H9 (cell line): ENCODE data around the gene ZNF281. TPM values are rescaled to one million over a fixed set of nuclear protein-coding genes. Genes with fewer than 3 reads are reported as not detected.

ENCODE experiments used
- DNase-seq: peaks from one replicate; pipeline ENCODE4 v3.0.0-alpha.2; 2017
- H2AFZ ChIP-seq: one replicate; pipeline ENCODE4 v1.6.1; 2013; ENCODE audit warnings: mild to moderate bottlenecking, low read length, control low read depth, moderate library complexity
- H2AK5ac ChIP-seq: 2 replicates; pipeline ENCODE4 v1.6.1; 2013; ENCODE audit warnings: low read length, control low read depth, mixed read lengths; ENCODE audit not compliant: insufficient read length
- H2BK120ac ChIP-seq: one replicate; pipeline ENCODE4 v1.6.1; 2013; ENCODE audit warnings: low read depth, mild to moderate bottlenecking, low read length, control low read depth, inconsistent platforms; ENCODE audit not compliant: poor library complexity, severe bottlenecking
- H2BK12ac ChIP-seq: 2 replicates; pipeline ENCODE4 v1.6.1; 2013; ENCODE audit warnings: low read length, control low read depth, mixed read lengths, low read depth; ENCODE audit not compliant: insufficient read length
- H2BK15ac ChIP-seq: 2 replicates; pipeline ENCODE4 v1.6.1; 2013; ENCODE audit warnings: low read depth, low read length, control low read depth
- H2BK20ac ChIP-seq: one replicate; pipeline ENCODE4 v1.6.1; 2013; ENCODE audit warnings: low read depth, mild to moderate bottlenecking, low read length, control low read depth, inconsistent platforms; ENCODE audit not compliant: poor library complexity, severe bottlenecking
- H2BK5ac ChIP-seq: 2 replicates; pipeline ENCODE4 v1.6.1; 2013; ENCODE audit warnings: low read length, control low read depth, mixed read lengths; ENCODE audit not compliant: insufficient read length
- H3K14ac ChIP-seq: 2 replicates; pipeline ENCODE4 v1.6.1; 2013; ENCODE audit warnings: low read length, control low read depth; ENCODE audit not compliant: insufficient read depth
- H3K18ac ChIP-seq: 2 replicates; pipeline ENCODE4 v1.6.1; 2013; ENCODE audit warnings: low read depth, mild to moderate bottlenecking, mixed read lengths, low read length, control low read depth; ENCODE audit not compliant: insufficient read length
- H3K23ac ChIP-seq: 2 replicates; pipeline ENCODE4 v1.6.1; 2013; ENCODE audit warnings: low read length, control low read depth, mixed read lengths, low read depth; ENCODE audit not compliant: insufficient read length
- H3K23me2 ChIP-seq: 2 replicates; pipeline ENCODE4 v1.6.1; 2013; ENCODE audit warnings: low read depth, mild to moderate bottlenecking, mixed read lengths, low read length, control low read depth; ENCODE audit not compliant: insufficient read length, poor library complexity, severe bottlenecking
- H3K27ac ChIP-seq: 2 replicates; pipeline ENCODE4 v1.5.1; 2013; ENCODE audit warnings: low read length, control low read depth, mixed read lengths, low read depth; ENCODE audit not compliant: insufficient read length
- H3K27me3 ChIP-seq: 2 replicates; pipeline ENCODE4 v1.6.1; 2013; ENCODE audit warnings: low read length, control low read depth, inconsistent platforms; ENCODE audit not compliant: insufficient read depth
- H3K4ac ChIP-seq: 2 replicates; pipeline ENCODE4 v1.6.1; 2013; ENCODE audit warnings: low read depth, mild to moderate bottlenecking, control low read depth, inconsistent platforms, low read length, moderate library complexity
- H3K4me1 ChIP-seq: 2 replicates; pipeline ENCODE4 v1.6.1; 2013; ENCODE audit warnings: low read length, control low read depth, inconsistent platforms; ENCODE audit not compliant: insufficient read depth
- H3K4me2 ChIP-seq: 2 replicates; pipeline ENCODE4 v1.6.1; 2013; ENCODE audit warnings: low read length, control low read depth, mixed read lengths; ENCODE audit not compliant: insufficient read length, insufficient read depth
- H3K56ac ChIP-seq: 2 replicates; pipeline ENCODE4 v1.6.1; 2013; ENCODE audit warnings: low read depth, mild to moderate bottlenecking, mixed read lengths, low read length, control low read depth; ENCODE audit not compliant: insufficient read length
- H3K79me1 ChIP-seq: 2 replicates; pipeline ENCODE4 v1.6.1; 2013; ENCODE audit warnings: low read depth, mild to moderate bottlenecking, moderate library complexity, low read length, control low read depth, inconsistent platforms; ENCODE audit not compliant: insufficient read depth, poor library complexity, severe bottlenecking
- H3K79me2 ChIP-seq: 2 replicates; pipeline ENCODE4 v1.6.1; 2013; ENCODE audit warnings: low read length, control low read depth, inconsistent platforms; ENCODE audit not compliant: insufficient read depth
- H3K9ac ChIP-seq: 2 replicates; pipeline ENCODE4 v1.6.1; 2013; ENCODE audit warnings: low read length, control low read depth, mixed read lengths; ENCODE audit not compliant: insufficient read length; ENCODE audit errors: extremely low read depth
- H3K9me3 ChIP-seq: one replicate; pipeline ENCODE4 v1.6.1; 2013; ENCODE audit warnings: low read depth, low read length, inconsistent platforms; ENCODE audit not compliant: control insufficient read depth
- H3T11ph ChIP-seq: one replicate; pipeline ENCODE4 v1.6.1; 2013; ENCODE audit warnings: mild to moderate bottlenecking, low read length, control low read depth, inconsistent platforms
- H4K20me1 ChIP-seq: one replicate; pipeline ENCODE4 v1.6.1; 2013; ENCODE audit not compliant: control insufficient read depth, insufficient read length, insufficient read depth
- H4K5ac ChIP-seq: 2 replicates; pipeline ENCODE4 v1.6.1; 2013; ENCODE audit warnings: low read depth, mild to moderate bottlenecking, mixed read lengths, low read length, control low read depth; ENCODE audit not compliant: insufficient read length
- H4K8ac ChIP-seq: replicated peaks from 2 replicates; pipeline ENCODE4 v1.6.1; 2013; ENCODE audit warnings: low read length, control low read depth, mixed read lengths, low read depth; ENCODE audit not compliant: insufficient read length
- H4K91ac ChIP-seq: 2 replicates; pipeline ENCODE4 v1.6.1; 2013; ENCODE audit warnings: low read depth, mild to moderate bottlenecking, moderate library complexity, mixed read lengths, low read length, control low read depth; ENCODE audit not compliant: insufficient read length
- H3K27ac Mint-ChIP-seq, 3 experiments: 2 replicates in 2 of 3; 3 replicates in 1 of 3; pipeline ENCODE4 v1.8.0; 2020 to 2021; ENCODE audit warnings: mixed read lengths in 3 of 3, mild to moderate bottlenecking in 1 of 3, moderate library complexity in 1 of 3
- H3K27me3 Mint-ChIP-seq: 2 replicates; pipeline ENCODE4 v1.8.0; 2021; ENCODE audit warnings: low read depth, mild to moderate bottlenecking, moderate library complexity, mixed read lengths
- H3K36me3 Mint-ChIP-seq, 3 experiments: 2 replicates in 2 of 3; 3 replicates in 1 of 3; pipeline ENCODE4 v1.8.0; 2020 to 2021; ENCODE audit warnings: low read depth in 3 of 3, mixed read lengths in 3 of 3; ENCODE audit not compliant: insufficient read depth in 1 of 3
- H3K4me1 Mint-ChIP-seq, 2 experiments: 2 replicates each; pipeline ENCODE4 v1.8.0; 2020; ENCODE audit warnings: mixed read lengths in 2 of 2
- H3K4me3 Mint-ChIP-seq, 2 experiments: 2 replicates in 1 of 2; 3 replicates in 1 of 2; pipeline ENCODE4 v1.8.0; 2020 to 2021; ENCODE audit warnings: mild to moderate bottlenecking in 2 of 2, mixed read lengths in 2 of 2, moderate library complexity in 1 of 2
- H3K9me3 Mint-ChIP-seq, 2 experiments: 2 replicates in 1 of 2; 3 replicates in 1 of 2; pipeline ENCODE4 v1.8.0; 2020; ENCODE audit warnings: mild to moderate bottlenecking in 2 of 2, mixed read lengths in 2 of 2, moderate library complexity in 1 of 2
- CTCF ChIP-seq: fragments of 200-600 bp; sonication (generic); conservative IDR thresholded peaks from 3 replicates; pipeline ENCODE4 v1.8.0; 2021; ENCODE audit warnings: antibody characterized with exemption, mild to moderate bottlenecking
- WGBS: extraction: QIAGEN DNeasy Blood & Tissue Kit; methylation state at CpG from one replicate; pipeline ENCODE4 v1.1.7; 2013; ENCODE audit warnings: missing lambda C conversion rate, low lambda C conversion rate, mixed read lengths; ENCODE audit not compliant: insufficient read length; ENCODE audit errors: extremely low coverage; 5-methylcytosine and 5-hydroxymethylcytosine counted together
- total RNA-seq: library from RNA; stranded (reverse); gene quantifications from 2 replicates; pipeline ENCODE4 v1.2.1, GENCODE V29; 2021

Gene ZNF281
- total RNA-seq, 1 experiment from 2014 or later, result 75.2 TPM

DNA sequence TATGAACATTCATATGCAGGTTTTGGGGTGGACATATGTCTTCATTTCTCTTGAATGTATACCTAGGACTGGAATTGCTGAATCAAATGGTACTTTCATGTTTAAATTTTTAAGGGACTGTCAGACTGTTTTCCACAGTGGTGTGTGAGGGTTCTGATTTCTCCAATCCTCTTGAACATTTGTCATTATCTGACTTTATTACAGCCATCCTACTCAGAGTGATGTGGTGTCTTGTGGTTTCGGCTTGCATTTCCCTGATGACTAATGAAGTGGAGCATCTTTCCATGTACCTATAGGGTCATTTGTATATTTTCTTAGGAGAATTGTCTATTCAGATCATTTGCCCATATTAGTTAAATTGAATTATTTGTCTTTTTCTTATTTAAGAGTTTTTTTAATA, 35.4 kb upstream of the ZNF281 start:
- H4K20me1 ChIP-seq, result no peaks in the 10 kb centered on the region
- H3K23ac ChIP-seq, result no peak overlapping the region
- no peak for TF ChIP-seq CTCF
- H3K36me3 Mint-ChIP-seq, result peaks cover 19 to 37% (median 23%) of the 10 kb centered on the region in 3 experiments
- H2BK20ac ChIP-seq, result no peak overlapping the region
- no peak overlapping the region for H2BK15ac ChIP-seq
- H2BK12ac ChIP-seq, result no peak overlapping the region
- H3K27me3 Mint-ChIP-seq, result no peaks in the 10 kb centered on the region
- H3K14ac ChIP-seq, result no peak overlapping the region
- no peak overlapping the region for H3K9ac ChIP-seq
- H3K23me2 ChIP-seq, result no peaks in the 10 kb centered on the region
- H3K27ac ChIP-seq, result no peak overlapping the region
- H2BK5ac ChIP-seq, result no peak overlapping the region
- H3T11ph ChIP-seq, result no peak overlapping the region
- H3K79me2 ChIP-seq, result no peaks in the 10 kb centered on the region
- H3K27ac Mint-ChIP-seq, result no peak overlapping the region
- no peak overlapping the region for H3K18ac ChIP-seq
- peaks cover 3 to 12% of the 10 kb centered on the region in 2 experiments; a peak in 3 of 4 replicates for H3K4me1 Mint-ChIP-seq
- H2AFZ ChIP-seq, result no peak overlapping the region
- H4K91ac ChIP-seq, result no peak overlapping the region
- no peak for DNase-seq
- H4K5ac ChIP-seq, result no peak overlapping the region
- no peaks in the 10 kb centered on the region for H3K27me3 ChIP-seq
- H3K9me3 ChIP-seq, result no peaks in the 10 kb centered on the region
- H2BK120ac ChIP-seq, result no peak overlapping the region
- no peaks in the 10 kb centered on the region; a peak in 1 of 5 replicates for H3K9me3 Mint-ChIP-seq
- no peak overlapping the region for H2AK5ac ChIP-seq
- WGBS, result no CpG with 5 or more reads among the region's 1 CpG
- no peak overlapping the region for H3K56ac ChIP-seq
- no peaks in the 10 kb centered on the region for H3K4me1 ChIP-seq
- H3K4me2 ChIP-seq, result no peak overlapping the region
- no peaks in the 10 kb centered on the region for H3K79me1 ChIP-seq
- no peak overlapping the region for H4K8ac ChIP-seq
- H3K4ac ChIP-seq, result no peak overlapping the region
- H3K4me3 Mint-ChIP-seq, result no peak overlapping the region
